NCI-H146 (cell line): ENCODE measurements around the gene KIDINS220.

Experiments
- DNase-seq: peaks from one replicate; lab custom pipeline; 2025; lab: John Stamatoyannopoulos, UW

KIDINS220 gene

GRCh38 chr2:8851811-8852560 lies 14.6 kb upstream of the KIDINS220 start:
- DNase-seq: no peak

- no peak for DNase-seq
Measured at GRCh38 chr2:8850845-8851487, 13.6 kb upstream of the KIDINS220 start.

- DNase-seq: no peak
Measured at GRCh38 chr2:8849327-8849726, 11.9 kb upstream of the KIDINS220 start.

GRCh38 chr2:8848328-8849100 lies 11.1 kb upstream of the KIDINS220 start:
- no peak for DNase-seq

GRCh38 chr2:8847400-8847799 lies 10.0 kb upstream of the KIDINS220 start:
- no peak for DNase-seq

- DNase-seq: no peak
Measured at GRCh38 chr2:8841932-8842331, 4.5 kb upstream of the KIDINS220 start.

GRCh38 chr2:8840475-8841091 lies 3.2 kb upstream of the KIDINS220 start:
- DNase-seq: no peak

- DNase-seq: no peak
Measured at GRCh38 chr2:8839189-8839965, 2.0 kb upstream of the KIDINS220 start.

- DNase-seq: no peak
Measured at GRCh38 chr2:8837795-8838140, 355 bp upstream of the KIDINS220 start.

- DNase-seq: no peak
Measured at GRCh38 chr2:8835279-8835678, 2.1 kb downstream of the KIDINS220 start.

- no peak for DNase-seq
Measured at GRCh38 chr2:8833853-8834252, 3.6 kb downstream of the KIDINS220 start.

GRCh38 chr2:8831516-8831915 lies 5.9 kb downstream of the KIDINS220 start:
- DNase-seq: no peak

GRCh38 chr2:8827729-8828128 lies 9.7 kb downstream of the KIDINS220 start:
- no peak for DNase-seq

GRCh38 chr2:8822218-8822617 lies 15.2 kb downstream of the KIDINS220 start:
- no peak for DNase-seq

- no peak for DNase-seq
Measured at GRCh38 chr2:8821276-8822217, 15.9 kb downstream of the KIDINS220 start.

GRCh38 chr2:8819948-8820347 lies 17.5 kb downstream of the KIDINS220 start:
- no peak for DNase-seq

GRCh38 chr2:8819194-8819593 lies 18.2 kb downstream of the KIDINS220 start:
- DNase-seq: no peak

GRCh38 chr2:8817221-8817620 lies 20.2 kb downstream of the KIDINS220 start:
- DNase-seq: no peak

GRCh38 chr2:8806885-8807704 lies 30.3 kb downstream of the KIDINS220 start:
- DNase-seq: no peak
